ENCODE results near the gene CRTAC1.

GRCh38 chr10:97964748-97965147 is 65.7 kb downstream of the CRTAC1 start:
- TF ChIP-seq CTCF (IDR thresholded peaks at IDR 0.05; ENCODE audit: extremely low read depth in 1 of 2, insufficient read depth in 1 of 2, low read depth in 1 of 2, low read length in 2 of 2) (no peak), POLR2AphosphoS5 (IDR thresholded peaks at IDR 0.05; ENCODE audit: insufficient read depth, low read depth, low read length) (no peak), MAX (IDR thresholded peaks at IDR 0.05; ENCODE audit: insufficient read depth, insufficient read length) (no peak), GATA2 (IDR thresholded peaks at IDR 0.05; ENCODE audit: insufficient read depth, insufficient read length, low read depth, low read length) (no peak), EZH2 (IDR thresholded peaks at IDR 0.05; ENCODE audit: borderline replicate concordance, low read depth, low read length, severe bottlenecking) (no peak), FOS (IDR thresholded peaks at IDR 0.05; ENCODE audit: borderline replicate concordance, insufficient read depth, low read length) (no peak), POLR2A (IDR thresholded peaks at IDR 0.05; ENCODE audit: low read depth, low read length) (no peak), JUN (IDR thresholded peaks at IDR 0.05; ENCODE audit: borderline replicate concordance, insufficient read depth, insufficient read length, low read depth) (no peak), MYC (IDR thresholded peaks at IDR 0.05; ENCODE audit: low read depth, low read length) (no peak)
